ENCODE measurements around the gene PLCL2.
A peak's percentile ranks its signal among the peaks of the same experiment; 100 is the strongest.

DNA sequence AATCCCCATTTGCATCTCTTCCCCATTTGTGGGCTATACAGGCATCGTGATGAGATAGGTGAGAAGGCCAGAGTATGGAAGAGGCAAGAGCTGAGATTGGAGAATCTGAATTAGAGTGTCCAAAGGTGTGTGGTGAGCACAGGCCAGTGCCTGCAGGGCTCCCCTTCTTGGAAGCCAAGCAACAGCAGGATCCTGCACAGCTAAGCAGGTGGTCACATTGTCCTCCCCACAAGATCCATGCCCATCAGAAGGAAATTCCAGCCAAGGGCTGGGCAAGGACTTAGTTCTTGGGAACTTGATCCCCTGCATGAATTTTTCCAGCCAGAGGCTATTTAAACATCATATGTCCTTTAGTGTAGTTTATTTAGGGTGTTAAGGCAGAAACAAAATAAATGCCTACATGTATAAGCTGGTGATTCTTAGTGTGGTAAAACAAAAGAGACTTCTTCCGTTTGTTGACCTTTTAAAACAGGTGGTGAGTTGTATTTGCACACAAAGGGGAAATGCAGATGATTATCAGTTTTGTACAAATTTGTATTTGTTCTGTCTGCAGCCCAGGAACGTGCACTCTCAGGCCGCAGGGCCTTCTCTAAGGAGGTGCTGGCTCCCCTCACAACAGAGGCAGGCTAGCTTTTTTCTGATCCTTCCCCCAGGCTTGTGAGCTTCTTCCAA, 110.2 kb downstream of the PLCL2 start:
- TF ChIP-seq, protein P1, sequence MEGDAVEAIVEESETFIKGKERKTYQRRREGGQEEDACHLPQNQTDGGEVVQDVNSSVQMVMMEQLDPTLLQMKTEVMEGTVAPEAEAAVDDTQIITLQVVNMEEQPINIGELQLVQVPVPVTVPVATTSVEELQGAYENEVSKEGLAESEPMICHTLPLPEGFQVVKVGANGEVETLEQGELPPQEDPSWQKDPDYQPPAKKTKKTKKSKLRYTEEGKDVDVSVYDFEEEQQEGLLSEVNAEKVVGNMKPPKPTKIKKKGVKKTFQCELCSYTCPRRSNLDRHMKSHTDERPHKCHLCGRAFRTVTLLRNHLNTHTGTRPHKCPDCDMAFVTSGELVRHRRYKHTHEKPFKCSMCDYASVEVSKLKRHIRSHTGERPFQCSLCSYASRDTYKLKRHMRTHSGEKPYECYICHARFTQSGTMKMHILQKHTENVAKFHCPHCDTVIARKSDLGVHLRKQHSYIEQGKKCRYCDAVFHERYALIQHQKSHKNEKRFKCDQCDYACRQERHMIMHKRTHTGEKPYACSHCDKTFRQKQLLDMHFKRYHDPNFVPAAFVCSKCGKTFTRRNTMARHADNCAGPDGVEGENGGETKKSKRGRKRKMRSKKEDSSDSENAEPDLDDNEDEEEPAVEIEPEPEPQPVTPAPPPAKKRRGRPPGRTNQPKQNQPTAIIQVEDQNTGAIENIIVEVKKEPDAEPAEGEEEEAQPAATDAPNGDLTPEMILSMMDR (IDR thresholded peaks at IDR 0.05): no peak
- TF ChIP-seq MAZ (IDR thresholded peaks at IDR 0.05; ENCODE audit: borderline replicate concordance, low read depth, low read length) (no peak), CHD4 (IDR thresholded peaks at IDR 0.05; ENCODE audit: borderline replicate concordance) (no peak), RAD21 (conservative IDR thresholded peaks at IDR 0.05 in 1 of 2, IDR thresholded peaks at IDR 0.05 in 1 of 2) (no peak), POLR2A (IDR thresholded peaks at IDR 0.05; ENCODE audit: low read length) (no peak), JUN (IDR thresholded peaks at IDR 0.05) (no peak), ZFP36 (IDR thresholded peaks at IDR 0.05; ENCODE audit: borderline replicate concordance, partially characterized antibody) (peak; percentile 10), MAFK (IDR thresholded peaks at IDR 0.05; ENCODE audit: partially characterized antibody) (no peak)
- TF ChIP-seq, protein P2, sequence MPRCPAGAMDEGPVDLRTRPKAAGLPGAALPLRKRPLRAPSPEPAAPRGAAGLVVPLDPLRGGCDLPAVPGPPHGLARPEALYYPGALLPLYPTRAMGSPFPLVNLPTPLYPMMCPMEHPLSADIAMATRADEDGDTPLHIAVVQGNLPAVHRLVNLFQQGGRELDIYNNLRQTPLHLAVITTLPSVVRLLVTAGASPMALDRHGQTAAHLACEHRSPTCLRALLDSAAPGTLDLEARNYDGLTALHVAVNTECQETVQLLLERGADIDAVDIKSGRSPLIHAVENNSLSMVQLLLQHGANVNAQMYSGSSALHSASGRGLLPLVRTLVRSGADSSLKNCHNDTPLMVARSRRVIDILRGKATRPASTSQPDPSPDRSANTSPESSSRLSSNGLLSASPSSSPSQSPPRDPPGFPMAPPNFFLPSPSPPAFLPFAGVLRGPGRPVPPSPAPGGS (IDR thresholded peaks at IDR 0.05): no peak
